Activated CD4-positive, alpha-beta T cell treated with anti-CD3 and anti-CD28 coated beads, Interleukin-2, amount 50 U/mL, for 4 hours (primary cell): ENCODE measurements around the gene LYPD1.

Source experiments
- DNase-seq, 2 experiments: peaks; one replicate each; pipeline ENCODE4 v3.0.0-alpha.2; 2020

LYPD1 gene

DNA sequence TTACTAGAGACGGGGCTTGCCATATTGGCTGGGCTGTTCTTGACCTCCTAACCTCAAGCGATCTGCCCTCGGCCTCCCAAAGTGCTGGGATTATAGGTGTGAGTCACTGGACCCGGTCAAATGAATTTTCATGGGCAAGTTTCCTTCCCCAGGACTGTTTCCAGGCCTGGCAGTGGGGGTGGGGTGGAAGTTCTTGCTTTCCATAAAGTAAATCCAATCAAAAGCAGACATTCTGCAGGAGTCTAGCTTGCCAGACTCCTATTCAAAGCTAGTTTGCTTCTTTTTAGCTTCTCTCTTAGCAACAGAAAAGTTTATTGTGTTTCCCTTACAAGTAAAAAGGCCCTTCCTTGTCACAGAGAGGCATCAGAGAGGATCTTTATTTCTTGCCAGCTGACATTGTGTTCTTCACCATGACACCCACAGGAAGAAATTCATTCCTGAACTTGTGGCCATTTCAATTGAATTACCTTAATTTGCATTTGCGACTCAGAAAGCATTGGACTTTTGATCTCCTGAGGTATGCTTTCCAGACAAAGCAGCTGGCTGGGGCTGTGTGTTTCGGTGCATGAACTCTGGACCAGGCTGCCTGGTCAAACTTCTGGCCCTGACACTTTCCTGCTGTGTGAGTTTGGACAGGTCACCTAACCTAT is 37.9 kb downstream of the LYPD1 start:
- no peak for DNase-seq

DNA sequence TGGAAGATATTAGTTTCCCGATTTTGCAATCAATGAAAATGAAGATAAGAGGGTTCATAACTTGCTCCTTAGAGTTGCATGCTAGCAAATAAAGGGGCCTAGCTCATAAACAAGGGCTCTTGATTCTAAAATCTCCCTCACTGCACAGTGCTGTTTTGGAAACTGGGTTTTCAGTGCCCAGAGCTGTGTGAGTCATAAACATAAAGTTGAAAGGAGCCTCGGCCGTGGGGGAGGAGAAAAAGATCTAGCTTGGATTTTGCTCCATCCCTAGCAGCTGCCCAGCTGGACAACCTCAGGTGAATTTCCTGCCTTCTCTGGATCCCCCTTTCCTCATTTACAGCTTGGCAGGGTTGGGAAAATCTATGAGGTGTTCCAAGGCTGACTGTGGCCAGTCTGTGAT is 42.5 kb downstream of the LYPD1 start:
- no peak for DNase-seq

DNA sequence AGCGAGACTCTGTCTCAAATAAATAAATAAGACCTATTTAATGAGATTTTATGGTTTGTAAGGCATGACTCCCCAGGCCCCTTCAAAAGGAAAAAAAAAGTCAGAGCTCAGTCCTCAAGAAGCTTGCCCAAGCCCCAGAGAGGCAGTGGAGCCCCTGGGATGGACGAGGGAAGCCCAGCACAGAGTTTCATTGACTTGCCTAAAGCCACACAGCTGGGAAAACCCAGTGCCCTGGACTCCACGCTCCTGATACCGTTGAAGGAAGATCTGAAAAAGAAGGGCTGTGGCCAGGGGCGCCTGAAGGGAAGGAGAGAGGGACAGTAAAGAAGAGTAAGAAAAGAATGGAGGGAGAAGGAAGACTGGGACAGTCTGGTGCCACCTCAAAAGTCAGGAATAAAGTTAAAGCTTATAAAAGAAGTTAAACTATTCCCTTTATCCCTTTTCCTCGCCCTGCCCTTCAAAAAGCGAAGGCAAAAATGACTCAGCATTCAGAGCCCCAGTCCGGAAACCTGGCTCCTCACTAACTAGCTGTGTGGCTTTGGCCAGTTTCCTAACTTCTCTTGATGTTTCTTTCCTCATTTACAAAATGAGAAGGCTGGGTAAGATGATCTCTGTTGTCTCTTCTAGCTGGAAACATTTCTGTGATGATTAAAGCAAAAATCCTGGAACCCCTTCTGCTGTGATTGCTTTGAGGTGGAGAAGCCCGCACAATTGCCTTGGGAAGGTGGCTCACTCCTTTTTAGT is 46.7 kb downstream of the LYPD1 start:
- no peak for DNase-seq

DNA sequence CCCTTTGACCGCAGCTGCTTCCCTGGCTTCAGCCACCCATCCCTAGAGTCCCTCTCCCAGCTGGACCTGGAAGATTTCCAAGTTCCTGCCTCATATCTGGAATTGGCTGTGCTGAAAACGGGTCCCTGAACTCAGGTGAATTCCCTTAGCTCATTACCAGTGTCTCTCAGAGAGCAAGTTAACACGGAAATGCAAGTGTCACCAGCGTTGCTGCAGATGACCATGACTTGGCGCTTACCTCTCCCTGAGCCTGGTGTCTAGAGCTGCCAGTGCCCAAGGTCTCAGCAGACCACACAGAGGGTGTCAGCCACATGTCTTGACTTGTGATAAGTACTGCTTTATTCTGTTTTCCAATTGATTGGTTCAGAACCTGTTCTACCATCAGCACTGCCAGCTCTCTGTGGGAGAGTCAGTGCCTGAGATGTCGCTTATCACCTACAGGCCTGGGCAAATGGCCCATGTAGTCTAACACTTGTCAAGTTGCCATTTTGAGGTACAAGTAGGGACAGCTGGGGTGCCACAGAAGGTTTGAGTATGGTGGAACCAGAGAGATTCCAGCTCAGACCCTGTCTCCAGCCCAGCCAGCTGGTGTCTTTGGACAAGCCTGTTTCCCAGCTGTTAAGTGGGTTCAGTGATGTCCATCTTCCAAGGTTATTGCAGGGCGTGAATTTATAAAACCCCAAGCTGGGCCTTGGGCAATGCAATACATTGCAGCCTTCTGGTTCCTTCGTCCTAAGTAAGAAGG is 48.7 kb downstream of the LYPD1 start:
- no peak for DNase-seq

DNA sequence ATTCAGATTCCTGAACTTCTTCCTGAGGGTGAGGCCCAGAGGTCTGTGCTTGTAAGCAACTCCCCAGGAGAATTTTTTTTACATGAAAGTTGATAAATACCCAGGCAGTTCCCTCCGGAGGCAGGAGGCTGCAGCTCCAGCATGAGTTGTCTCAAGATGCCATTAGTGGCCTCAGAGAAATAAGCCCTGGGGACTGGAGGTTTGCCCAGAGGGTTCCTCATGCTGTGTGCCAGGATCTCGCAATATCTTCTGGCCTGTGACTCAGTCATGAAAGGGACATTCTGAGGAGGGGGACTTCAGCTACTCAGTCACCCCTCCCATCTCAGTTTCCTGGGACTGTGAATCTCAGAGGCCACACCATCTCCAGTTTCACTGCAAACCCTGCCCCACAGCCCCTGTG is 49.9 kb downstream of the LYPD1 start:
- DNase-seq: no peak

DNA sequence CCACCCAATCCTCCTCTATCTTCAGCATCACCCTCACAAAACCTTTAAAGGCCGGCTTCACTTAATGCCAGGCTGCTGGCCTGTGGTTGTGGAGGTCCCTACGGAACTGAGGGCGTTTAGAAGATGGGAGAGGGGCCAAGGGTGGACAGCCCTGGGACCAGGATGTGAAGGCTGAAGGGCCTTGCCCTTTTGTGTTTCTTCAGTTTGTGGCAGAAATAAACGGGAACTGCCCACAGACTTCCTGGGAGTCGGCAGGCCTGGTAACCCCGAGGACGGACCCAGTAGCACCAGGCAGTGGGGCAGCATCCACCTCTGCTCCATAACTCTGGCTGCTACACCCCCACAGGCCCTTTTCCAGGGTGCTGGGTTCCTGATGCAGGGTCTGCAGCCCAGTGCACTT is 51.3 kb downstream of the LYPD1 start:
- DNase-seq: no peak

DNA sequence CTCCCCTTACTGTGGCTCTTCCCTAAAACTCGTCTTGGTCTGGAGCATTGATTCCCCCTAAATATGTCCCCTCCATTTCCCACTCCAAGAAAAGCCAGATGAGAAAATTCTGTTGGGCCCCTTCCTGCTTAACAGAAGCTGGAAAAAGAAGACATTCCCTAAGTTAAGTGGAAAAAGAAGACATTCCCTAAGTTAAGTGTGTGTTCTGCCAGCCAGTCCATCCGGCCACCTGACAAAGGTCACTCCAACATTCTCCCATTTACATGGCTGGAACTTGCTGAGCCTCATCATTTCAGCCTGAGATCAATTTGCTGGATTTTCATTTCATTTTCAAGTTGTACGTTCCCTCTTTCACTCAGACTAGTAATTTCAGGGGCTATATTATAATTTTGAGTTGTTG is 52.0 kb downstream of the LYPD1 start:
- no peak for DNase-seq

DNA sequence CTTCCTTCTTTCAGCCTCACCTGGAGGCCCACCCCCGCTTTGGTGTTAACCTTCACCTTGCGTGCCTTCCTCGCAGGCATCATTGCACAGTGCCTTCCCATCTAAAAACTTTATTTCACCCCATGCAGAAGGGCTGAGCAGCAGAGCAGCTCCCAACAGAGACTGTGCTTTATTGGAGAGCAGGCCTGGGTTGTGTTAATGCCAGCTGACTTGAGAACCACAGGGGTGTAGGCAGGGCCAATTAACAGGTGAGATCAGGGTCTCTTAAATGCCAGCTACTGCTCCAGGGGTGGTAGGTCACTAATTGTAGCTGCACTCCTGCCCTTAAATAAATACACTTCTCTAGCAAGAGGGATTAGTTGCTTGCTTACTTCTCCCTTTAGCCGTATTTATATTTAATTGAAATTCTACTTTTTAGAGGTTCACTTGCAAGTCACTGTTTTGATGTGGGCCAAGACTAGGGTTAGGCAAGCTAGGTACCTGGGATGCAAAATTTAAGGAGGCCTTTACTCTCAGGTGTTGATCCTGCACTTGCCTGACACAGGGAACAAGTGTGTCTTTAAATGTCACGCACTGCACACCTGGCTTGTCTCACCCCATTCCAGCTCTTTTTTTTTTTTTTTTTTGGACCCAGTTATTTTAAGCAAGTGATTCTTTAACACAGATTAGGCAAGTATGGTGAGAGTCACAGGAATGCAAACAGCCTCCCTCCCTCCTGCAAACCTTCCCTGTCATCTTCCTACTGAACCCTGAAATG is 54.5 kb downstream of the LYPD1 start:
- DNase-seq: no peak

DNA sequence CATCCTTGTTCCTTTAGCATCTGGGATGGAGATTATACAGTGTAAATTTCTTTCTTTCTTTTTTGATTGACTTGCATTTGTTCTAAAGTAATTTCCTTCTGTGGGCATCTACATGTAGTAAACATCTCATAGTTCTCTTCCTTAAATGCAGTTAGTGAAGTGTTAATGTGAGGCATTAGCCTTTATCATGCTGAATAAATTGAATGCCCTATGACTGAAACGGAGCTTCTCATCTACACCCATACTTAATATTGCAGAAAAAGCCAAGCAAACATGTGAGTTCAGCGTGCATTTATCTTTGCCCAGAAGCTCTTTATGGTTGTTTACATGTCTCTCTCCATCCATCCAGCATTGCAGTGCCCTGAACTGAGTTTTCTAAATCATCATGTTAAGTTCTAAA is 58.3 kb downstream of the LYPD1 start:
- no peak for DNase-seq

DNA sequence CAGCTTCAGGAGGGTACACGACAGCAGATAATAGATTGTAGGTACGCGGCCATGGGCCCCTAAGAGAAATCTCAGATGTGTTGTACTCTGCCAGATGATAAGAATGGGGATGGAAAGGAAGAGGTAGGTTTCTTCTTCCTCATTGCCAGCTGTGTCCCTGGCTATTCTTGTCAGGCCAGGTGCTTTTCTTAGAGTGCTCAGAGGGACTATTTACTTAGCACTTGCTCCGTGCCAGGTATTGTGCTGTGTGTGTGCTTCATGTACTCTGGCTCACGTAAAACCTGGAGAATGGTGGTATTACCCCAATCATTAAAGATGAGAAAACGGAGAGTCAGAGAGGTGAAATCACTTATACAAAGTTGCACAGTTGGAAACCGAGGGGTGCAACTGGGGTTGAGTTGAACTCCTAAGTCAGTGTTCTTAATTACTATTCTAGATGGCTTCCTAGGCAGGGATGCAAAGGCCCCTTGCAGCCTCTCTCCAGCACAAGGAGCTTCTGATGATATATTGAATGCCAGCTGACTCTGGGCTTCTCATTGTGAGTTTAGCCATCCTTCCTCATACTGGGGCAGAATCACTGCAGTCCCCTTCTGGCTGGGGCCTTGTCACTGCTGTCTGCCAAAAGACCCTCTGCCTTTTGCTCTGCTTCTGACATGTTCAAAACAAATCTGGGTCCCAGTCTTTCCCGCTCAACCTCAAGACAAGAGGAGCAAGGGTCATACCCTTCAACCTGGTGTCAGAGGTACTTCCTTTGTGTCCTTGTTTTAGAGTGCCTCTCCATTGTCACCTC is 60.7 kb downstream of the LYPD1 start:
- no peak for DNase-seq

DNA sequence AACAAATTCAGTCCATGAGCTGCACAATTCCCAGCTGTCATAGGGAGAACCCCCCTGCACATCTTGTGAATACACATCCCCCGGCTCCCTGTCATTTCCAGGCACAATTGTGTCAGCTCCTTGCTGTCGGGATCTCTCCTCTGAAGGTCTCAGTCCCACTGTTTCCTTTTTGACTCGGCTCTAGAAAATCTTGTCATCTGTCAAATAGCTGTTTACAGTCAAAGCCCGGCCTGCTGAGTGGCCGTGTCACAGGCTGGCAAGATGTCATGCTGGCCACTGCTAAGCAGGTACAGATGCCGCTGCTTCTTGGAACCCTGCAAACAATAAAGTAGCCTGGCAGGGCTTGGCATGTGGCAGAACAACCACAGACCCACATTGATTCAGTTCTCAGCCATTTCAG is 61.7 kb downstream of the LYPD1 start:
- no peak for DNase-seq

DNA sequence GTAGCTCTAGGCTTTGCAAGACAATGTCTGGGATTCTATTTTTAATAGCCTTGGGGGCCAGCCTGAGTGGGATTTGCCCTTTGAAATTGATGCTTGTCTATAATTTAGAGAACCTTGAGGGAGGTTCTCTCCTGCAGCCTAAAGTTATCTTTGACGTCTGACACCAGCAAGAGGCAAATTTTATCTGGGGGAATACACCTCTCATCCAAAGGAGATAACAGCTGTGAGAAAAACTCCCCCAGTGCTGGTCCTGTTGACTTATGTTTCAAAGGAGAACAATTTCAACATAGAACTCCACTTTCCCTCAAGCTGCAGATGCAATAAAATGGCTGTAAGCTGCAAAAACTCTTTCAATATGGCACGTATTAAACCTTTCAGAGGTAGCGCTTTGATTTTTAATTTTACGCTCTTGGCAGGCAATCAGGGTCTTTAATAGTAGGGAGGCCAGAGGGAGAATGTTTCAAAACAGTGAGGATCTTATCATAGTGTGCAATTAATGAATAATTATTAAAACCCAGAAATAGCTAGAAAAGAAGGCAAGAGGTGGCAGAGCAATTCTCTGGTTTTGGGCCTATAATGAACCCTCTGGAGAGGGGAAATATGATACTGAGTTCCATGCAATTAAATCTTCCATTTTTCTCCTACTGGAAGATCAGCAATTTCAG is 62.4 kb downstream of the LYPD1 start:
- no peak for DNase-seq

DNA sequence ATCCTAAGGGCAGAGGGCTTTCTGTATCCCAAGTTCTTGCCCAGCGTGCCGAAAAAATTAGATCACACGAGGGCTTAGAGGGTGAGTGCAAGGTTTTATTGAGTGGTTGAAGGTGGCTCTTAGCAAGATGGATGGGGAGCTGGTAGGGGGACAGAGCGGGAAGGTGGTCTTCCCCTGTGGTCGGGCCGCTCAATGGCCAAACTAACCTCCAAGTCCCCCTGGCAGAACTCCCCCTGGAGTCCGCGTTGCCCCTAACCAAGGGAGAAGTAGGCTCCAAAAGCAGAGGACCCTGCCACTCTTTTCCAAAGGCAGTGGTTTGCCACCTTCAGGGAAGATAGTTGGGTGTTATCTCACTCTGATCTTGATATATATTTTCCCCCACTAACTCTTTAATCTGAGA is 63.4 kb downstream of the LYPD1 start:
- no peak for DNase-seq

DNA sequence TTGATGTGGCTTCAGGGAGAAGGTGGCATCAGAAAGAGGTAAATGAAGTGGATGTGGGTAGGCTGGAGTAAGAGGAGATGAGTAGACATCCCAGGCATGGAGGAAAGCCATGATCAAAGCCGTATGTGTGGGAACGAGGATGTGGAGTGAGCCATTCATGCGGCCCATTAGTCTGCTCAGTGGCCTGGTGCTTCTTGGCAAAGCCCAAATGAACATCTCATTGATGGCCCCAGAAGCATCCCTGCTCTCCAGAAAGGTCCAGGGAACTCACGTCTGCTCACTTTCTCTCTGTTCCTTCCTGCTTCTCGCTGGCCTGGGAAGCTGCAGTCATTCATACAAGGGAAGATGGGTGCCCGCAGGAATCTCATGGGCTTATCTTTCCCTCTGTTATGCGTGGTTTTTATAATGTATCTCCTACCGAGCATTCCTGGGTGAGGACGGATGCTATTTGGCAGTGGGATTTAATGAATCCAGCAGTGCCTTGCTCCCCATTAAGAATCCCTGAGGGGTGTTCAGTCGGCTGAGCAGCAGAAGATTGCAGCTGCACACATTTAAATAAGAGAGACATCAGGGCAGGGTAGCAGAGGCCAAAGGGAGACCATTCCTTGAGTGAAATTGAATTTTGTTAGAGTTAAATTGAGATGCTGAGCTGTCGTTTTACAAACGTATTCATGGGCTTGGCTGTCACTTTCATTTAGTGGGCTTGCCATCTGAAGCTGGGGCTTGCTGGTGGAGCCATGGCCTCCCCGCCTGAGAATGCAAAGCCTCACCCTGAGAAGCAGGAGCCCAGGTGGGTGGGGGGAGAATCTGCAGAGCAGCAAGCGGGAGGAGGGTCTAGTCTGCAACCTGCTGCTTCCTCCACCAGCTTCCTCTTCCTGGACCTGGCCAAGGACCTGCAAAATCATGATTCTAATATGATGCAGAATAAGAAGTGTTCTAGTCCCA is 64.5 kb downstream of the LYPD1 start:
- no peak for DNase-seq

DNA sequence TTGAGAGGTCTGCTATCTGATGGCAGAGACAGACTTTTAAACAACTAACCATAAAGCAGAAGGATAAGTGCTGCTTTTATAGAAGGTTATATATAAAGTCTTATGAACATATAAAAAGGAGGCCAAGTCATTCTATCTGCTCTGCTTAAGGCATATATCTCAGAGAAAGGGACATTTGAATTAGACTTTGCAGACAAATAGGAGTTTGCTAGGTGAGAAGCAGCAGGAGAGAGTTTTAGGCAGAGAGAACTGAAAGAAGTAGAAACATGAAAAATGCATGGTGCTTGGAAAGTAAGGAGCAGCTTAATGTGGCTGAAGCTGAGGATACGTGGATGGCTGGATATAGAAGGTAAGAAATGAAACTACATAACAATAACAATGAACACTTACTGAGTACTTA is 65.4 kb downstream of the LYPD1 start:
- DNase-seq: no peak

DNA sequence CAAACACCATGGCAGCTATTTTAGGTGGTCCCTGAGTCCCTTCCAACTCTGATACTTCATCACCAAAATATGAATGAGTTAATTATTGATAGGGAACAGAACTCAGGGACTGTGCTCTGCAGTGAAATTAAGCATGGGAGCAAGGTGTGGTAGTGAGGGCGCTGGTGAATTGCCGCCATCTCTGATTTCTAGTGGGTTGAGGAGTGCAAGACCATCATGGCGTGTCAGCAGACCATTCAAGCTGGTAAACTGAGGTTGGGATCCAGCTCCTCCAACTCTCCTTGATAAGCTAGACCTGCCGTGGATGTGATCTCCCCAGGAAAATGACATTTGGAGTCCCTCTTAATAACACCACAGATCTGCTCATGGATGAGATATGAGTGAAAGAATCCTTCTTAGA is 70.4 kb downstream of the LYPD1 start:
- no peak for DNase-seq

DNA sequence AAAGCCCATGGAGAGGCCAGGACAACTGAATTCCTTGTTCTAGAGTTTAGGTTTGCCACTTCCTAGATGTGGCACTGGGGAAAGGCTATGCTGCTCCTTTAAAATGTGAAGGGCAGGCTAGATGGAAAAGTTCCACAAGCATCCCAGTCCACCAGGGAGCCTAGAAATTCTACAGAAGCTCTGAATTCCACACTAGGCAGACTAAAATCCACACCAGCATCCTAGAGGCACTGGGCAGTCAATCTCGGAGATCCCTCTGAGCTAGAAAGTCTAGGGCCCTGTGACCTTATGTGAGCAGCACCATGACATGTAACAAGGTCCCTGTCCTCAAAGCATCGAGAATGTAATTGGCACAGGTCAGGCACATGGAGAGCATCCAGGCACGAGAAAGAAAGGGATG is 71.5 kb downstream of the LYPD1 start:
- no peak for DNase-seq

DNA sequence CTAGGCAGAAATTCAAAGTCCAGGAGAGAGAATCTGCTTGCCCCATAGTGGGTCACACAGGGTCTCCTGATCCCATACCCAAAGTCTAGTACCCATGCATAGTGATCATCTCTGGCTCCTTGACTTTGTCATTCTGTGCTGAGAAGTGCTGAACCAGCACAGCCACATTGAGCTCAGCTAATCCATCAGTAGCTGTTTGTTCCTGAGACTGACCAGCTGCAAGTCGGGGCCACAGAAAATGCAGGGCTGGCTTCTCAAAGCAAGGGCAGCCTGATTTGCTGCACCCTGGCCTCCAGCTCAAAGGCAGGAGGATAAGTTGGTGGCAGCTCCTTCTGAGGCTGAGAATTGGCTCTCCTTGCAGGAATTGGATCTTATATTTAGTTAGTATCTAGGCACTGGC is 72.2 kb downstream of the LYPD1 start:
- DNase-seq: no peak

DNA sequence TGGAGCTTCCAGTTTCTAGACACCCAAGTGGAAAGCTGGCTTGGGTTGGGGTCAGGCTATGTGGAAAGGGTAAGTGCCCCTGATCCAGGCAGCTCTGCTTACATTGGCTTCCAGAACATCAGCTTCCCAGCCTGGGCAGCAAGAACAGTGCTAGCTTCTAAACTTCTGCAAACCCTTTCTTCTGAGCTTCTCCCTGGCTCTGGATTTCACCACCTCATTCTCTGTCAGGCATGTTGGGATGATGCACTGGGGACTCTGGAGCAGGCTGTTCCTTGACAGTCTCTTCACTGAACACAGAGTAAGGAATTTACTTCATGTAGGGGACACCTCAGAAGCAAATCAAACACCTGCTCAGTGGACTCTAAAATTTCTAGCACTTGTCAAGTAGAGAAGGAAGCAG is 72.8 kb downstream of the LYPD1 start:
- DNase-seq: no peak

DNA sequence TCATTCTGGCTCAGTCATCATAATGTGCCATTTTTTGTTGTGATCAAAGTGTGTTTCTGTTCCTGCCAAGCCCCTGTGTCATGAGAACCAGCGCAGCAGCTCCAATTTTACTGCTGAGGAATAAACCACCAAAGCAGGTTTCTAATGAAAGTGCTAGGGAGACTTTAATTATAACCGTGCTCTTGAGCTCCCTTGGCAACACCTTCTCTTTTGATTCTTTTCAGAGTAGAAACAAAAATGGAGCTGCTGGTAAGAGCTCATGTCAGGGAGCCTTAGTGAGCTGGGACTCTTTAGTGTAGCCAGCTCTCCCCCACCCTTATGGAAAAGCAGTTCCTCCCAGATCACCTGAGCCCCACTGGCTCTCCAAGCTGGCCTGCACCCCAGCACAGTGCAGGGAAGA is 74.3 kb downstream of the LYPD1 start:
- no peak for DNase-seq

DNA sequence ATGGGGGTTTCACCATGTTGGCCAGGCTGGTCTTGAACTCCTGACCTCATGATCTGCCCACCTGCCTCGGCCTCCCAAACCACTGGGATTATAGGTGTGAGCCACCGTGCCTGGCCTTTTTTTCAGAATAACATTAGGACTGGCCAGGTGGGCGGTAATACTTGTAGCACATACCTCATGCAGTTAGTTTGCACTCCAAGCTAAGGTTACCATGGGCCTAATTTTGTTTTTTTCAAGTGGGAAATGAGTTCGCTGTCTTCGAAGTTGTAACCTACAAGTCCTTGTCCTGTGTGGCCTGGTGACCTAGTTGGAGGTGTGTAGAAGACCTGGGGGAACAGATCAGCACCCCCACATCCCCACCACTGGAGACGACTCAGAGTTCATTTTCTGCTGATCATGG is 74.8 kb downstream of the LYPD1 start:
- no peak for DNase-seq
